Measurements from ENCODE around the gene GRPEL1. TPM values are rescaled to one million over a fixed set of nuclear protein-coding genes. Genes with fewer than 3 reads are reported as not detected.
A peak's percentile ranks its signal among the peaks of the same experiment; 100 is the strongest.

Gene GRPEL1
- total RNA-seq: 10 to 100 TPM in 5 of 6 donors, 1 to 10 TPM in 1; 9.5 to 15.6 (median 11.3) TPM
- 10 to 100 TPM in 1 of 2 donors, 1 to 10 TPM in 1; 7.7 to 13.5 TPM for polyA plus RNA-seq

DNA sequence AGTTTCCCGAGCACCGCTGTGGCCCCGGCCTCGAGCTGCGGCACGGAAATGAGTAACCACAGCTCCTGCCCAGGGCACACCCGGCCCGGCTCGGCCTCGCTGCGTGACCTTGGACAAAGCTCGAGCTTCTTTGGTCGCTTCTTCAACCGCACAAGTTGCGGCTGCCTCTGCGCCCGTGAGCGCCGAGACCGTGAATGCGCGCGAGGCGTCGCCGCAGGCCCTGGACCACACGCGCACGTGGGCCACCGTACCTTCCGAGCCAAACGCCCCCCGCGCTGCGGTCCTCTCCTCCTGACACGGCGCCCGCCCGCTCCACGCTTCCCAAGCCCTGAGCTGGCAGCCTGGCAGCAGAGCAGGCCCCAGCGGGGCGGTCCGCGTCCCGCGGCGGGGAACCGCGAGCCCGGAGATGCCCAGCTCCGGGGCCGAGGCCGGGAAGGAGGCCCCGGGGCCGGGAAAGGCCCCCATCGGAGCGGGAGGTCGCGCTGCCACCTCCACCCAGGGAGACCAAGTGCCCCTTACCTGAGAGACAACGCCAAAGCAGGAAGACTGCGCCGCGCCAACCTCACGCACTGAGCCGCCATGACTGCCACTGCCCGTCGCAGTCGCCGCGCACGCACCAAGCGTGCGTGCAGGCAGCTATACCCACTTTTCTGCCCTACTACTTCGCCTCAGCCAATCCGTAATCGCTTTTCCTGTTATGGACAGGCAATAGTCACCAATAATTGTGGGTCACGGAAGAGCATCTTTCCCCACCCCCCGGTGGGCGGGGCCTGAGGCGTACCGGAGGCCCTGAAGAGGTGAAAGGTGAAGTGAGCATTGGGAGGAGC is at the start of gene GRPEL1:
Gene GRPEL1, minus strand, starts transcription at position 613 of the 827 bp plus-strand sequence. Its CDS starts 32 bp downstream, at position 581.
- Histone ChIP-seq H3K36me3 (peaks cover 0 to 15% (median 3%) of the 10 kb centered on the region in 3 donors), H3K4me1 (peaks cover 8 to 15% (median 13%) of the 10 kb centered on the region in 3 donors), H3K27ac (peak within 1 kb of the TSS; percentile 82 to 86 (median 83)), H3K27me3 (no peaks in the 10 kb centered on the region), H3K4me3 (peak within 1 kb of the TSS; percentile 87 to 96 (median 96)), H3K9me3 (no peaks in the 10 kb centered on the region)
- ATAC-seq (peak; percentile 93 to 97 (median 94)), DNase-seq (peak; percentile 69 to 100 (median 100)), FAIRE-seq (peak; percentile 93)
- WGBS, 2 donors: 0% methylated on average over 73 to 81 of the region's 81 CpGs
- intact Hi-C loops (cut with DNase I): no loop called here
- TF ChIP-seq, protein P1, sequence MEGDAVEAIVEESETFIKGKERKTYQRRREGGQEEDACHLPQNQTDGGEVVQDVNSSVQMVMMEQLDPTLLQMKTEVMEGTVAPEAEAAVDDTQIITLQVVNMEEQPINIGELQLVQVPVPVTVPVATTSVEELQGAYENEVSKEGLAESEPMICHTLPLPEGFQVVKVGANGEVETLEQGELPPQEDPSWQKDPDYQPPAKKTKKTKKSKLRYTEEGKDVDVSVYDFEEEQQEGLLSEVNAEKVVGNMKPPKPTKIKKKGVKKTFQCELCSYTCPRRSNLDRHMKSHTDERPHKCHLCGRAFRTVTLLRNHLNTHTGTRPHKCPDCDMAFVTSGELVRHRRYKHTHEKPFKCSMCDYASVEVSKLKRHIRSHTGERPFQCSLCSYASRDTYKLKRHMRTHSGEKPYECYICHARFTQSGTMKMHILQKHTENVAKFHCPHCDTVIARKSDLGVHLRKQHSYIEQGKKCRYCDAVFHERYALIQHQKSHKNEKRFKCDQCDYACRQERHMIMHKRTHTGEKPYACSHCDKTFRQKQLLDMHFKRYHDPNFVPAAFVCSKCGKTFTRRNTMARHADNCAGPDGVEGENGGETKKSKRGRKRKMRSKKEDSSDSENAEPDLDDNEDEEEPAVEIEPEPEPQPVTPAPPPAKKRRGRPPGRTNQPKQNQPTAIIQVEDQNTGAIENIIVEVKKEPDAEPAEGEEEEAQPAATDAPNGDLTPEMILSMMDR (IDR thresholded peaks at IDR 0.05): no peak

DNA sequence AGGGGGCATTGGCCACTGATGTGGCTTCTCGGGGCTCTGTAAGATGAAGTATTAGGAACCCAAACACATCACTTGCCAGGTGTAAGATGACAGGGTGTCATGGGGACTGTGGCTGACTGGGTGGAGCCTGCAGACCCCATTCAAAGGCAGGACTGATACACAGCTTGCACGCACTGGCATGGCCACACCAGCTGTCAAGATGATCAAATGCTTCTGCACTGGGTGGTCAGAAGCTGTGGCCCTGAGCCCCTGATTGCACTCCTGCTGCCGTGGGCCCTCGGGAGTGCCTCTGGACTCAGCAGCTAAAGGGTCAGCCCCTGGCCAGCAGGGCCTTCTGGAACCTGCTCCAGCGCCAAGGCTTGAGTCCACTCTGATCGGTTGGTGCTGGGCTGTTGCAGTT is 48.8 kb upstream of the GRPEL1 start:
- FAIRE-seq: no peak
- intact Hi-C loops (cut with DNase I): no loop called here
- 68 to 70% methylated on average over 6 of the region's 6 CpGs for WGBS, 2 donors

GRCh38 chr4:7115557-7116340 is 47.9 kb upstream of the GRPEL1 start:
- ATAC-seq (no peak), DNase-seq (no peak), FAIRE-seq (no peak)
- Histone ChIP-seq H3K4me3 (no peak overlapping the region), H3K4me1 (no peaks in the 10 kb centered on the region), H3K27me3 (no peaks in the 10 kb centered on the region), H3K9me3 (no peaks in the 10 kb centered on the region), H3K36me3 (no peaks in the 10 kb centered on the region), H3K27ac (no peak overlapping the region)
- TF ChIP-seq, protein P1 (IDR thresholded peaks at IDR 0.05): no peak
- WGBS, 2 donors: 78 to 83% methylated on average over 22 of the region's 22 CpGs
- intact Hi-C loops (cut with DNase I): no loop called here

More for the DNA sequence above, 48.8 kb upstream of the GRPEL1 start:
- TF ChIP-seq, protein P1 (IDR thresholded peaks at IDR 0.05): no peak
- no peaks in the 10 kb centered on the region for H3K27me3 ChIP-seq
- H3K4me3 ChIP-seq: no peak overlapping the region
- DNase-seq: no peak
- H3K27ac ChIP-seq: no peak overlapping the region
- H3K36me3 ChIP-seq: no peaks in the 10 kb centered on the region
- H3K9me3 ChIP-seq: no peaks in the 10 kb centered on the region
- no peak for ATAC-seq
- H3K4me1 ChIP-seq: no peaks in the 10 kb centered on the region

GRCh38 chr4:7112656-7113055 is 44.8 kb upstream of the GRPEL1 start:
- Histone ChIP-seq H3K27me3 (no peaks in the 10 kb centered on the region), H3K9me3 (no peaks in the 10 kb centered on the region), H3K27ac (no peak overlapping the region), H3K4me1 (no peaks in the 10 kb centered on the region), H3K36me3 (no peaks in the 10 kb centered on the region), H3K4me3 (no peak overlapping the region)
- TF ChIP-seq, protein P1 (IDR thresholded peaks at IDR 0.05): no peak
- DNase-seq (no peak), FAIRE-seq (no peak), ATAC-seq (no peak)
- intact Hi-C loops (cut with DNase I): no loop called here
- 92 to 94% methylated on average over 9 of the region's 9 CpGs for WGBS, 2 donors
